GM19467 (cell line): ENCODE data around the gene COPA.
"Not testable (repeated sequence)": the region's sequence is repeated elsewhere in the genome, so short reads cannot be mapped to it uniquely, and the experiment has no call there.

ENCODE experiments used
- ATAC-seq: cut with Tn5 transposase; IDR thresholded peaks from one replicate; pipeline ENCODE4 v1.9.1; 2021; ENCODE audit warnings: mild to moderate bottlenecking, moderate library complexity; ENCODE audit not compliant: unreplicated experiment

COPA gene

GRCh38 chr1:160328184-160328583 is 14.9 kb downstream of the COPA start:
- no peak for ATAC-seq

- ATAC-seq: no peak
Observed at GRCh38 chr1:160326418-160326817, 16.6 kb downstream of the COPA start.

GRCh38 chr1:160325252-160325651 is 17.8 kb downstream of the COPA start:
- ATAC-seq: no peak

GRCh38 chr1:160322831-160323230 is 20.2 kb downstream of the COPA start:
- ATAC-seq: no peak

GRCh38 chr1:160315359-160315758 is 27.7 kb downstream of the COPA start:
- ATAC-seq: no peak

GRCh38 chr1:160309571-160309970 is 33.5 kb downstream of the COPA start:
- ATAC-seq: no peak

- no peak for ATAC-seq
Observed at GRCh38 chr1:160309185-160309557, 33.9 kb downstream of the COPA start.

GRCh38 chr1:160308451-160309184 is 34.4 kb downstream of the COPA start:
- no peak for ATAC-seq

GRCh38 chr1:160307118-160307791 is 35.8 kb downstream of the COPA start:
- no peak for ATAC-seq

GRCh38 chr1:160300173-160300572 is 42.9 kb downstream of the COPA start:
- ATAC-seq: no peak

GRCh38 chr1:160296036-160296435 is 47.0 kb downstream of the COPA start:
- ATAC-seq: no peak

- ATAC-seq: no peak
Observed at GRCh38 chr1:160293020-160293968, 49.8 kb downstream of the COPA start.

GRCh38 chr1:160291248-160292220 is 51.5 kb downstream of the COPA start:
- ATAC-seq: no peak

GRCh38 chr1:160287769-160288168 is 55.3 kb downstream of the COPA start:
- not testable (repeated sequence) for ATAC-seq

- no peak for ATAC-seq
Observed at GRCh38 chr1:160285506-160285905, 57.5 kb downstream of the COPA start.

GRCh38 chr1:160284782-160285344 is 58.2 kb downstream of the COPA start, which contains the start of gene PEX19:
Gene PEX19, minus strand, starts transcription at chr1:160285133. Its CDS starts 9 bp downstream, at chr1:160285124.
- peak; percentile 96 for ATAC-seq

GRCh38 chr1:160284220-160284781 is 58.7 kb downstream of the COPA start:
- ATAC-seq: no peak

GRCh38 chr1:160282807-160283206 is 60.2 kb downstream of the COPA start:
- no peak for ATAC-seq

- ATAC-seq: no peak
Observed at GRCh38 chr1:160277987-160278386, 65.1 kb downstream of the COPA start.
